K562 (cell line): Measurements from ENCODE around the gene IL27RA. TPM values are rescaled to one million over a fixed set of nuclear protein-coding genes. Genes with fewer than 3 reads are reported as not detected.

Source experiments
- ARID1B ChIP-seq: fragments of 450-650 bp; IDR thresholded peaks from 2 replicates; pipeline ENCODE4 v1.6.1; 2016; ENCODE audit warnings: antibody characterized with exemption, mild to moderate bottlenecking, inconsistent platforms
- C11orf30 ChIP-seq: fragments of 450-650 bp; IDR thresholded peaks from 2 replicates; pipeline ENCODE4 v1.6.1; 2016; ENCODE audit warnings: low read depth, mild to moderate bottlenecking
- CREM ChIP-seq: IDR thresholded peaks from 2 replicates; pipeline ENCODE4 v1.6.1; 2014; ENCODE audit warnings: antibody characterized with exemption, low read depth
- DPF2 ChIP-seq: fragments of 450-650 bp; IDR thresholded peaks from 2 replicates; pipeline ENCODE4 v1.6.1; 2016
- ETV1 ChIP-seq: fragments of 450-650 bp; conservative IDR thresholded peaks from 2 replicates; pipeline ENCODE4 v1.6.1; 2016; ENCODE audit warnings: missing genetic modification characterization, control low read depth, low read depth, missing compliant biosample characterization
- GABPA ChIP-seq: fragments of 200-800 bp; sonication (Bioruptor generic); conservative IDR thresholded peaks from 2 replicates; pipeline ENCODE4 v1.6.1; 2016; ENCODE audit warnings: low read depth, missing genetic modification characterization, missing compliant biosample characterization
- HDAC3 ChIP-seq: fragments of 450-650 bp; IDR thresholded peaks from 2 replicates; pipeline ENCODE4 v1.6.1; 2018; ENCODE audit warnings: borderline replicate concordance, mild to moderate bottlenecking, moderate library complexity; ENCODE audit not compliant: partially characterized antibody
- HNRNPL ChIP-seq: fragments of 200-400 bp; formaldehyde crosslinking; IDR thresholded peaks from 2 replicates; pipeline ENCODE4 v1.6.1; 2017; ENCODE audit warnings: low read depth, mild to moderate bottlenecking, low read length
- KLF1 ChIP-seq: fragments of 450-650 bp; IDR thresholded peaks from 2 replicates; pipeline ENCODE4 v1.6.1; 2016; ENCODE audit warnings: missing genetic modification characterization, missing compliant biosample characterization
- L3MBTL2 ChIP-seq: fragments of 450-650 bp; IDR thresholded peaks from 2 replicates; pipeline ENCODE4 v1.6.1; 2016; ENCODE audit warnings: mild to moderate bottlenecking, moderate library complexity
- NFRKB ChIP-seq: fragments of 450-650 bp; IDR thresholded peaks from 2 replicates; pipeline ENCODE4 v1.6.1; 2016; ENCODE audit warnings: low read depth
- NR2C1 ChIP-seq, 2 experiments: fragments of 450-650 bp; IDR thresholded peaks; 2 replicates each; pipeline ENCODE4 v1.6.1; 2017; ENCODE audit warnings: mild to moderate bottlenecking in 2 of 2, antibody characterized with exemption in 1 of 2, inconsistent platforms in 1 of 2, missing compliant biosample characterization in 1 of 2, missing genetic modification characterization in 1 of 2
- PHTF2 ChIP-seq: fragments of 250-450 bp; sonication (Bioruptor Pico); IDR thresholded peaks from 2 replicates; pipeline ENCODE4 v1.5.0; 2021; ENCODE audit warnings: mild to moderate bottlenecking
- POLR2AphosphoS5 ChIP-seq: IDR thresholded peaks from 2 replicates; pipeline ENCODE4 v1.6.1; 2011; ENCODE audit warnings: mild to moderate bottlenecking, low read depth, low read length, moderate library complexity; ENCODE audit not compliant: control insufficient read depth, insufficient read depth
- POLR3G ChIP-seq: IDR thresholded peaks from 2 replicates; pipeline ENCODE4 v1.6.1; 2011; ENCODE audit not compliant: insufficient read length, insufficient replicate concordance; ENCODE audit errors: extremely low read depth
- PTBP1 ChIP-seq: fragments of 200-400 bp; formaldehyde crosslinking; IDR thresholded peaks from 2 replicates; pipeline ENCODE4 v1.6.1; 2017; ENCODE audit warnings: low read depth, low read length
- SMARCA5 ChIP-seq: fragments of 450-650 bp; IDR thresholded peaks from 2 replicates; pipeline ENCODE4 v1.6.1; 2016
- SMARCB1 ChIP-seq: IDR thresholded peaks from 2 replicates; pipeline ENCODE4 v1.6.1; 2011; ENCODE audit warnings: improper control_type of control experiment, low read depth; ENCODE audit not compliant: insufficient read length
- TEAD4 ChIP-seq, 2 experiments: sonication (generic) in 1 of 2; formaldehyde crosslinking in 1 of 2; IDR thresholded peaks; 2 replicates each; pipeline versions ENCODE4 v1.6.1 to v1.8.0; 2012 to 2022; ENCODE audit warnings: borderline replicate concordance in 1 of 2, inconsistent platforms in 1 of 2, low read length in 1 of 2, mild to moderate bottlenecking in 1 of 2, missing genetic modification reagents in 1 of 2
- ZFX ChIP-seq: sonication (generic); formaldehyde crosslinking; IDR thresholded peaks from 2 replicates; pipeline ENCODE4 v1.8.0; 2022; ENCODE audit warnings: mild to moderate bottlenecking, missing genetic modification reagents, moderate library complexity
- ZNF232 ChIP-seq: sonication (generic); formaldehyde crosslinking; IDR thresholded peaks from 2 replicates; pipeline ENCODE4 v1.8.0; 2022; ENCODE audit warnings: mild to moderate bottlenecking, missing genetic modification reagents
- ZNF436 ChIP-seq: fragments of 250-450, 450-650 bp; sonication (Bioruptor Pico); formaldehyde crosslinking; IDR thresholded peaks from 2 replicates; pipeline ENCODE4 v1.7.0; 2020; ENCODE audit warnings: mild to moderate bottlenecking
- ZNF79 ChIP-seq: fragments of 250-450 bp; sonication (Bioruptor Pico); IDR thresholded peaks from 2 replicates; pipeline ENCODE4 v1.4.0; 2020; ENCODE audit warnings: low read depth, mild to moderate bottlenecking, moderate library complexity
- polyA plus RNA-seq, 8 experiments: library from polyadenylated mRNA; depleted of rRNA in 4 of 8; stranded (reverse) in 5 of 8; unstranded in 3 of 8; fragments of >200 nt; fragmentation: Nextera tagmentation in 2 of 8; fragmentation: Illumina TruSeq in 1 of 8; extraction: Ambion mirVana in 2 of 8; extraction: Trizol in 1 of 8; gene quantifications; 2 replicates each; pipeline versions ENCODE4 v1.2.1 to v1.2.3, GENCODE V29; 2011 to 2014; ENCODE audit warnings: inconsistent platforms in 1 of 8, missing spikeins in 1 of 8
- total RNA-seq, 7 experiments: library from RNA; depleted of rRNA in 6 of 7; stranded (reverse); fragments of >200 nt in 6 of 7; fragmentation: Illumina TruSeq in 2 of 7; extraction: Trizol in 2 of 7; gene quantifications; 2 replicates each; pipeline versions ENCODE4 v1.2.1 to v1.2.3, GENCODE V29; 2011 to 2021; ENCODE audit warnings: low replicate concordance in 1 of 7
- TF ChIP-seq, protein P1 (sequence below): fragments of 450-650 bp; formaldehyde crosslinking; conservative IDR thresholded peaks from 2 replicates; pipeline ENCODE4 v1.4.0; 2022; ENCODE audit warnings: mild to moderate bottlenecking, missing genetic modification characterization
- TF ChIP-seq, protein P2 (sequence below), 3 experiments: fragments of 200-800 bp in 1 of 3; sonication (Bioruptor generic) in 1 of 3; sonication (generic) in 1 of 3; formaldehyde crosslinking in 1 of 3; IDR thresholded peaks; 2 replicates each; pipeline versions ENCODE4 v1.6.1 to v1.8.0; 2016 to 2022; ENCODE audit warnings: mild to moderate bottlenecking in 2 of 3, missing compliant biosample characterization in 2 of 3, missing genetic modification characterization in 2 of 3, missing genetic modification reagents in 1 of 3
- TF ChIP-seq, protein P3 (sequence below): fragments of 450-650 bp; IDR thresholded peaks from 2 replicates; pipeline ENCODE4 v1.6.1; 2017; ENCODE audit warnings: mild to moderate bottlenecking, moderate library complexity

IL27RA gene
- total and polyA plus RNA-seq, 9 of the 15 experiments (the other 6 are each of a cell fraction or from before 2014, with no cell fraction given): 1.9 to 15.9 (median 12.0) TPM

DNA sequence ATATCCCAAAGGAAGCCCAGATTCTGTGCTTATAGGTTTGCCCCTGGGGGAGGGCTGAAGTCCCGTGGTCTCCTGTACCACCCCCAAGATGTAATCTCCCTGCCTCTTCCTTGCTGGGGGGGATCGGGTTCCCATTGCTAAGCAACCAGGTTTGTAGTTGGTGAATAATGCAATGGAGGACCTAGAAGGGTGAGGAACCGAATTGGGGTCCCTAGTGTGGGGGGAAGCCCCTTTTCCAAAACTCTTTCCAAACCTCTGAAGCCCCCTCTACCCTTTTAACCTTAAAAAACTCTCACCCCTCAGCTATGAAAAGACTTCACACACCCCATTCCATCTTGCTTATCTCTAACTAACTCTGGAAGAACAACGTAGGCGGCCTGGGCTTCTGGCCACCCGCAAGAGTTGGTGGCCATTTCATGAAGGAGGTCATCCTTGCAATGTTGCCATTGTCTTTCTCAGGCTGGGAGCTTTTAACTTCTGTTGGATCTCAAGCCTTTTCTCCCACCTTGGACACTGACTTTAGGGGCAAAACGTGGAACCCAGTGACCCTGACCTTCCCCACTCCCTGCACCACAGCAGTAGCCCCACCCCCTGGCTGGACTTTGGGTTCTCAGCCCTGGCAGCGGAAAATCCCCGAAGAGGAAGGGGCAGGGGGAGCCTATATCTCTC, 29.7 kb downstream of the IL27RA start (continued):
- TF ChIP-seq GABPA (tag): no peak
- TF ChIP-seq, protein P1, sequence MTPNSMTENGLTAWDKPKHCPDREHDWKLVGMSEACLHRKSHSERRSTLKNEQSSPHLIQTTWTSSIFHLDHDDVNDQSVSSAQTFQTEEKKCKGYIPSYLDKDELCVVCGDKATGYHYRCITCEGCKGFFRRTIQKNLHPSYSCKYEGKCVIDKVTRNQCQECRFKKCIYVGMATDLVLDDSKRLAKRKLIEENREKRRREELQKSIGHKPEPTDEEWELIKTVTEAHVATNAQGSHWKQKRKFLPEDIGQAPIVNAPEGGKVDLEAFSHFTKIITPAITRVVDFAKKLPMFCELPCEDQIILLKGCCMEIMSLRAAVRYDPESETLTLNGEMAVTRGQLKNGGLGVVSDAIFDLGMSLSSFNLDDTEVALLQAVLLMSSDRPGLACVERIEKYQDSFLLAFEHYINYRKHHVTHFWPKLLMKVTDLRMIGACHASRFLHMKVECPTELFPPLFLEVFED: no peak
- TF ChIP-seq TEAD4 (IDR thresholded peaks at IDR 0.05; ENCODE audit: low read length): peak; percentile 54; the same call in 1 of the 2 replicates
- TF ChIP-seq TEAD4 (CRISPR knock-in tag; IDR thresholded peaks at IDR 0.05; ENCODE audit: borderline replicate concordance): no peak
- TF ChIP-seq PHTF2: no peak
- TF ChIP-seq SMARCB1: no peak
- TF ChIP-seq, protein P2, sequence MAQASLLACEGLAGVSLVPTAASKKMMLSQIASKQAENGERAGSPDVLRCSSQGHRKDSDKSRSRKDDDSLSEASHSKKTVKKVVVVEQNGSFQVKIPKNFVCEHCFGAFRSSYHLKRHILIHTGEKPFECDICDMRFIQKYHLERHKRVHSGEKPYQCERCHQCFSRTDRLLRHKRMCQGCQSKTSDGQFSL (CRISPR knock-in tag; IDR thresholded peaks at IDR 0.05): no peak
- TF ChIP-seq, protein P2 (tag; IDR thresholded peaks at IDR 0.05): peak in 1 of 2 experiments; percentile 21; a peak in 1 of 4 replicates
- TF ChIP-seq ZFX (CRISPR knock-in tag): 0 out of 2 replicates have a peak, but pooled peaks have one; percentile 2
- TF ChIP-seq DPF2: peak; percentile 47; the same call in 1 of the 2 replicates
- TF ChIP-seq, protein P3, sequence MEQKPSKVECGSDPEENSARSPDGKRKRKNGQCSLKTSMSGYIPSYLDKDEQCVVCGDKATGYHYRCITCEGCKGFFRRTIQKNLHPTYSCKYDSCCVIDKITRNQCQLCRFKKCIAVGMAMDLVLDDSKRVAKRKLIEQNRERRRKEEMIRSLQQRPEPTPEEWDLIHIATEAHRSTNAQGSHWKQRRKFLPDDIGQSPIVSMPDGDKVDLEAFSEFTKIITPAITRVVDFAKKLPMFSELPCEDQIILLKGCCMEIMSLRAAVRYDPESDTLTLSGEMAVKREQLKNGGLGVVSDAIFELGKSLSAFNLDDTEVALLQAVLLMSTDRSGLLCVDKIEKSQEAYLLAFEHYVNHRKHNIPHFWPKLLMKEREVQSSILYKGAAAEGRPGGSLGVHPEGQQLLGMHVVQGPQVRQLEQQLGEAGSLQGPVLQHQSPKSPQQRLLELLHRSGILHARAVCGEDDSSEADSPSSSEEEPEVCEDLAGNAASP: no peak
- TF ChIP-seq CREM: peak; percentile 31; the same call in 1 of the 2 replicates
- TF ChIP-seq ZNF436: no peak
- TF ChIP-seq SMARCA5: no peak
- 0 out of 2 replicates have a peak, but pooled peaks have one; percentile 16 for TF ChIP-seq L3MBTL2
- no peak for TF ChIP-seq ETV1 (tag)
- 0 out of 2 replicates have a peak, but pooled peaks have one; percentile 41 for TF ChIP-seq KLF1 (tag)
- TF ChIP-seq HDAC3: no peak
- TF ChIP-seq HNRNPL: no peak
- TF ChIP-seq POLR3G: no peak
- TF ChIP-seq NFRKB: peak; percentile 57
- TF ChIP-seq ZNF79 (CRISPR knock-in tag): no peak
- no peak for TF ChIP-seq POLR2AphosphoS5
- 0 out of 2 replicates have a peak, but pooled peaks have one; percentile 13 for TF ChIP-seq PTBP1
- TF ChIP-seq ARID1B: peak; percentile 19; the same call in 1 of the 2 replicates
- TF ChIP-seq NR2C1 (IDR thresholded peaks at IDR 0.05): no peak
- TF ChIP-seq NR2C1 (tag; IDR thresholded peaks at IDR 0.05): 0 out of 2 replicates have a peak, but pooled peaks have one; percentile 26
- TF ChIP-seq ZNF232: no peak
- no peak for TF ChIP-seq C11orf30
